HG03025 (cell line): Measurements from ENCODE around the gene KRT16.
"Not testable (repeated sequence)": the region's sequence is repeated elsewhere in the genome, so short reads cannot be mapped to it uniquely, and the experiment has no call there.

ENCODE experiments used
- ATAC-seq: cut with Tn5 transposase; IDR thresholded peaks from one replicate; pipeline ENCODE4 v1.9.1; 2021; ENCODE audit warnings: mild to moderate bottlenecking, moderate library complexity; ENCODE audit not compliant: unreplicated experiment, low FRiP score

KRT16 gene

GRCh38 chr17:41612376-41613160, at the start of gene KRT16:
KRT16 (minus strand) TSS chr17:41612767; CDS start chr17:41612688, 79 bp downstream.
- not testable (repeated sequence) for ATAC-seq

- ATAC-seq = no peak
Measured at GRCh38 chr17:41660221-41660711, 47.7 kb upstream of the KRT16 start.

GRCh38 chr17:41659427-41660212, 47.1 kb upstream of the KRT16 start:
- ATAC-seq = no peak

GRCh38 chr17:41658846-41659245, 46.3 kb upstream of the KRT16 start:
- no peak for ATAC-seq

DNA sequence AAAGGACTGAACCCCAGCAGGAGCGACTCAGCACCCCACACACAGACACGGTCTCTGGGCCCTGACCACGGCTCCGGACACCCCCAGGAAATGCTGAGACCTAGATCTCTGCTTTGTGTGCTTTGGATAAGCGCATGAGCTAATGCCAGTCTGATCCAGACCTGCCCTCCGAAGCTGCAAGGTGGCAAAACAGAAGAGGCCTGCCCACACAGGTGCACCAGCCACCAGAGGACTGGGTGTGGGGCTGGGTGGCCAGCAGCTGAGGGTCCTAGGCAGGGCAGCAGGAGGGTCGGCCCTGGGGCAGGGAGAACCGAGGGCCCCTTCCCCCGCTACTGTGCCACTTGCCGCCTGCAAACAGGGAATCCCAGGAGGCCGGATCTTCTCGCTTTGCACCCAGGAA, 45.4 kb upstream of the KRT16 start:
- no peak for ATAC-seq

GRCh38 chr17:41657176-41657754, 44.7 kb upstream of the KRT16 start:
- ATAC-seq = no peak

- ATAC-seq = no peak
Measured at GRCh38 chr17:41656249-41657023, 43.9 kb upstream of the KRT16 start.

GRCh38 chr17:41655611-41656111, 43.1 kb upstream of the KRT16 start:
- no peak for ATAC-seq

DNA sequence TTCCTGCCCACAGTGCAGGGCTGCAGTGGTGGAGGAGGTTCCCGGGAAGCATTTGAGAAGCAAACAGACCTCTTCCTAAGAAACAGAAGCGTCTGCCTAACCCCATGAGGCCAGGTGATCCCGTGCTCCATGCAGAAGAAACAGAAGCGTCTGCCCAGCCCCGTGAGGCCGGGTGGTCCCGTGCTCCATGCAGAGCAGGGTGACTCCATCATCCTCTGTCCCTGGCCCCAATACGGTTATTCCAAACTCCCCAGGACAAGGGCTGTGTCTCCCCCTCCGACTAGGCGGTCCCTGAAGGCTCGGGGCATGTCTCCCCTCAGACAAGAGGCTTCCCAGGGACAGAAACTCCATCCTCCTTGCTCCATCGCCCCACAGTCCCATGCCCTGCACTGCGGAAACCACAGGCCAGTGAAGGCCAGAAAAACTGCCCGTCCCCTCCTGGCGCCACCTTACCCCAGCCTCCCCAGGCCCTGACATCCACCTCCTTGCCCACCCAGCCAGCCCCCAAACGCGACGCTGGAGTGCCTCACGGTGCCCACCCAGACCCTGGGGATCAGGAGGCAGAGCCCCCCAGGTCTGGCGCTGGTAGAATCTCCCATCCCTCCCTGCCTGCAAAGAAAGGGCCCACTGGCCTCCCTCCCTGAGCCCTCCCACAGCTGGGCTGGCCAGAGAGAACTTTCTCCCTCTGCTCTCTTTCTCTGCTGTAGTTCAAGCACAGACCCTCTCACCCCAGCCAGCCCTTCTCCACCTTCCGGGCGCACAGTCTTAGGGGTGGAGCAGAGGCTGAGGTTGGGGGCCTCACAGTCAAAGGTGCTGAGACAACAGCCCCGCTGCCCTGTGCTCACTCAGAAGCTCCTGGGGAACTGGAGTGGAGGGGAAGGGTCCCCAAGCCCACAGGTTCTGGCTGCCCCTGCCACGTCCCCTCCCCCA, 42.4 kb upstream of the KRT16 start:
- ATAC-seq = no peak

GRCh38 chr17:41653892-41654677, 41.5 kb upstream of the KRT16 start:
- no peak for ATAC-seq

DNA sequence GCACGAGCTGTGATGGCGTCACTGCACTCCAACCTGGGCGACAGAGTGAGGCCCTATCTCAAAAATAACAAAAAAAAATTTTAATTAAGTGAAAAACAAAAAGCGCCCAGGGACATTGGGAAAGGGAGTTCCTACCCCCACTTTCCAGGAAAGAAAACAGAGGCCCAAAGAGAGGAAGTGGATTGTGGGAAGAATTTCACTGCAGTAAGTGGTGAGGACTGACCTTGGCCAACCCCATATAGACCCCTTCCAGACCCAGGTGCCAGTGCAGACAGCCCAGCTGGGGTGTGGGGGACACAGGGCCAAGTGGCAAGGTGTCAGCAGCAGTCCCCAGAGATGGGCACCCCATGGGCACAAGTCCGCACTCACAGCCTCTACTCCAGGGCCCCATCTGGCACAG, 40.9 kb upstream of the KRT16 start:
- no peak for ATAC-seq

DNA sequence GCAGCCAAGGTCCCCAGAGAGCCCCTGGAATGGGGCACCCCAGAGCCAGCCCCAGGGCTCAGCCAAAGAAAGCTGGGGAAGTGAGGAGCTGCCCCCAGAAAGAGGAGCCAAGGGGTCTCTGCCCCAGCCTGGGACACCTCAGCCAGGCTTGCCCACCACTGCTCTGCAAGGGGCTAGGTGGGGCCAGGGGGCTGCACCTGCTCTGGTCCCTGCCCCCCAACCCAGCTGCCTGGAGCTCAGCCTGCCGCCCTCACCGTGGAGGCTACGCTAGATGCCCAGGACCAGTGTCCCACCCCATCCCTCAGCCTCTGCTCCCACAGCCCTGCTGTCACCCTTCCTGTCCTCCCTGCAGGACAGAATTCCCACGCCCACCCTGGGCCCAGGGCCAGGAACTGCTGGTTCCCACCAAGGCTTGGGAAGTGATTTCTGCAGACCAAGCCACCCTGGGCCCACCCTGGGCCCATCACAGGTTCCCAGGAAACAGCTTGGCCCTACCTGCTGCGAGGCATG, 39.9 kb upstream of the KRT16 start:
- no peak for ATAC-seq

DNA sequence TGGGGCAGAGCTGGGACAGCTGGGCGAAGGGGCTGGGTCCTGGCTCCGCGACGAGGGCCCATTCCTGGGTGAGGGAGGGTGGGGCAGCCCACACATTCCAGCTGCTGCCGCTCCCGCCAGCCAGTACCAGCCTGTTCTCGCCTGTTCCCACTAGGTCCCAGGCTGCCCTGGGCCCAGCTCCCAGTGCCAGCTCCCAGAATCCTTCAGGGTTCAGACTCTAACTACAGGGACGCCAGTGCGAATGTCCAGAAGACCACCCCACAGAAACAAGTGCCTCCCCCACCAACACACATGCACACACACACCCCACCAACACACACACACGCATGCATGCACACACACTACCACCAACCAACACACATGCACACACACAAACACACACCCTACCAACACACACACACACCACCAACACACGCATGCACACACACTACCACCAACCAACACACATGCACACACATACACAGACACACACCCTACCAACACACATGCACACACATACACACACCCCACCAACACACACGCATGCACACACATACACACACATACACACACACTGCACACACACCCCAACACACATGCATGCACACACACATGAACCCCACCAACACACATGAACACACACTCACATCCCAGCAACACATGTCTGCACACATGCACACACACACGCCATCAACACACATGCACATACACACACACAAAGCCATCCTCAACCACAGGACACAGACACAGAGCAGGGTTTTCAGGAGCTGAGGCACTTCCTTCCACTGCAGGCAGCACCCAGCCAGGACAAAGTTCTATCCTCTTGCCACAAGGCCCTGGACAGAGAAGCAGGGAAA, 39.3 kb upstream of the KRT16 start:
- ATAC-seq = no peak

DNA sequence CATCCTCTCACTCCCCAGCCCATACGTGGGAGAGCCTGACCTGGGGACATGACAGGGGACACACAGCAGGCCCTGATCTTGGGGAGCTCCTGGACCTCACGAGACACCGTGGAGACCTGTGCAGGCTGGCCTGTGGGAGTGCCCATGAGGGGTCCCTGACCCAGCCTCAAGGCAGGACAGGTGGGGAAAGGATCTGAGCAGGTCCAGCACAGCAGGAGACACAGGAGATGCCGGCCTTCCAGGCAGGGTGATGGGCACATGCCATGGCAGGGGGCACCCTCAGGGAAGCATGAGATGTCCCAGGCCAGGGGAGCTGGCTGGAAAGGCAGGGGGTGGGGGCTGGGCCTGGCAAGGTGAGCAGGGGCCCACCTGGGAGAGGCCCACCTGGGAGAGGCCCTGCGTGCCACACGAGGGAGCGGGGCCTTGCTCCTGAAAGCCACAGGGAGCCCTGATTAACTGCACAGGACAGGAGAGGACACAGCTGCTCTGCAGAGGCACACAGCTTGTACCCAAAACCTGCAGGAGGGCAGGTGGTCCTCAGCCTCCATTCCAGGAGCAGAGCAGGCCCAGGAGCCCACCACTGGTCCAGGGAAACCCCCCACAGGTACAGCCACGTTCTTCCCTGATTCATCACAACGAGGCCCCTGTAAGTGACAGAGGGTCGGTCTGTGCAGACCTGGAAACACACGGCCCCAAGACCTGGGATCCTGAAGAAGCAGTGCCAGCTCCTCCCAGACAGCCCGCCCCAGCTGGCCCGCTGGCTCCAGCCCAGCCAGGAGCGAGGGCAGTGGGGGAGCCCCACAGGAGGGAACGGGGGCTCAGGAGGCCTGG, 38.4 kb upstream of the KRT16 start:
- ATAC-seq = no peak

DNA sequence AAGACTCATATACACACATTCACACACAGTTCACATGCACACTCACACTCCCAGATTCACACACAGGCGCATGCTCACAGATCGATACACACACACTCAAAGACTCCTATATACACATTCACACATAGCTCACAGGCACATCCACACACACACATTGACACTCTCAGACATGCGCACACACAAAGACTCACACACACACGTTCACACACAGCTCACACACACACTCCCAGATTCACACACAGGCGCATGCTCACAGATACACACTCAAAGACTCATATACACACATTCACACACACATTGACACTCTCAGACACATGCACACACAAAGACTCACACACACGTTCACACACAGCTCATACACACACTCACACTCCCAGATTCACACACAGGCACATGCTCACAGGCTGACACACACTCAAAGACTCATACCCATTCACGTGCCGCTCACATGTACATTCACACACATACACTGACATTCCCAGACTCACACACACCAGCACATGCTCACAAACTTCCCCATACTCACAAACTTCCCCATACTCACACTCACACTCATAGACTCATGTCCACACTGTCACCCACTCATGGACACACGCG, 37.5 kb upstream of the KRT16 start:
- no peak for ATAC-seq
